Measurements from ENCODE around the gene HSDL2.
"Not testable (repeated sequence)": the region's sequence is repeated elsewhere in the genome, so short reads cannot be mapped to it uniquely, and the experiment has no call there.

HSDL2 gene

GRCh38 chr9:112352209-112352608 is 27.7 kb upstream of the HSDL2 start:
- no peak for DNase-seq
- no peak overlapping the region for H3K27ac Mint-ChIP-seq
- peaks cover 2% of the 10 kb centered on the region for H3K9me3 Mint-ChIP-seq

GRCh38 chr9:112354081-112354743 is 25.7 kb upstream of the HSDL2 start:
- H3K36me3 Mint-ChIP-seq (ENCODE audit: low read depth), result no peaks in the 10 kb centered on the region
- H3K4me1 Mint-ChIP-seq (ENCODE audit: low read depth), result peaks cover 28% of the 10 kb centered on the region
- no peak for DNase-seq
- no peaks in the 10 kb centered on the region for H3K9me3 Mint-ChIP-seq
- H3K27me3 Mint-ChIP-seq, result no peaks in the 10 kb centered on the region
- no peak overlapping the region for H3K4me3 Mint-ChIP-seq
- peak overlapping the region; percentile 84 for H3K27ac Mint-ChIP-seq

More at GRCh38 chr9:112352209-112352608, 27.7 kb upstream of the HSDL2 start:
- peaks cover 41% of the 10 kb centered on the region for H3K4me1 Mint-ChIP-seq (ENCODE audit: low read depth)
- no peak overlapping the region for H3K4me3 Mint-ChIP-seq
- H3K27me3 Mint-ChIP-seq, result peaks cover 2% of the 10 kb centered on the region
- no peaks in the 10 kb centered on the region for H3K36me3 Mint-ChIP-seq (ENCODE audit: low read depth)

DNA sequence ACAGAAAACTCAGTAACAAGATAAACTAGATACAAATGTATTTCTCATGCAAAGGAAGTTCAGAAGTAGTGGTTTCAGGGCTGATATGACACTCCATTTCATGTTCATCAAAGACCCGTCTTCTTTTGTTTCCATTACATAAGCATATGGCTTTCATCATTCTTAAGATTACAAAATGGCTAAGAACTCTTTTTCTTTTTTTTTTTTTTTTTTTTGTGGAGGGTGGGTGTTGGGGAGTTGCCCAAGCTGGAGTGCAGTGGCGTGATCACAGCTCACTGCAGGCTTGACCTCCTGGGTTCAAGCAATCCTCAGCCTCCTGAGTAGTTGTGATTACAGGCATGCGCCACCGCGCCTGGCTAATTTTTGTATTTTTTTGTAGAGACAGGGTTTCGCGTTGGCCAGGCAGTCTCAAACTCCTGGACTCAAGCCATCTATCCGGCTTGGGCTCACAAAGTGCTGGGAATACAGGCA is 24.4 kb upstream of the HSDL2 start:
- peak overlapping the region; percentile 84 for H3K27ac Mint-ChIP-seq
- H3K36me3 Mint-ChIP-seq (ENCODE audit: low read depth), result no peaks in the 10 kb centered on the region
- H3K4me3 Mint-ChIP-seq, result peak overlapping the region; percentile 29
- H3K4me1 Mint-ChIP-seq (ENCODE audit: low read depth), result peaks cover 36% of the 10 kb centered on the region
- DNase-seq, result no peak
- no peaks in the 10 kb centered on the region for H3K9me3 Mint-ChIP-seq
- no peaks in the 10 kb centered on the region for H3K27me3 Mint-ChIP-seq

DNA sequence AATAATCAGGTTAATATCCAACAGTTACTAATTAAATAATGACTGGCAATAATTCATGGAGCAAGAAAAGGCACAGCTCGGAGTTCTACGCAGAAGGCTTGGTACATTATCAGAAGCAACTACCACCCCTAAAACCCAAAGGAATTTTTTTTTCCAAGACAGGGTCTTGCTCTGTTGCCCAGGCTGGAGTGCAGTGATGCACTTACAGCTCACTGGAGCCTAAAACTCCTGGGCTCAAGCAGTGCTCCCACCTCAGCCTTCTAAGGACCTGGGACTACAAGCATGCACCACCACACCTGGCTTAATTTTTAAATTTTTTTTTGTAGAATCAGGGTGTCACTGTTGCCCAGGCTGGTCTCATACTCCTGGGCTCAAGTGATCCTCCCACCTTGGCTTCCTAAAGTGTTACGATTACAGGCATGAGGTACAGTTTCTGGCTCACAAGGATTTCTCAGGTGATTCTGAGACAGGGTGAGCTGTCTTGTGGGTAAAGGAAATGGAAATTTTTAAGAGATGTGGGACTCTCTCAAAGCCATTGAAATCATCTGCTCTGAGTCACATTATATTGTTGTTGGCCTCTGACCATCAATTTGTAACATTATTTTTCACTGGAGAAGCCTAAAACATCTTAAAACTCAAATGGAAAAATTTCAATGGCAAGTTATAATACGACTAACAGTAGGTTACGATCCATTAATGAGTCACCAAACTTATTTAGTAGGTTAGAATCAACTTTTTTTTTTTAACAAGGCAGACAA is 19.7 kb upstream of the HSDL2 start:
- Mint-ChIP-seq H3K27ac (peak overlapping the region; percentile 74), H3K27me3 (peaks cover 10% of the 10 kb centered on the region), H3K36me3 (ENCODE audit: low read depth) (no peaks in the 10 kb centered on the region), H3K4me1 (ENCODE audit: low read depth) (peaks cover 30% of the 10 kb centered on the region), H3K4me3 (no peak overlapping the region), H3K9me3 (no peaks in the 10 kb centered on the region)
- no peak for DNase-seq

DNA sequence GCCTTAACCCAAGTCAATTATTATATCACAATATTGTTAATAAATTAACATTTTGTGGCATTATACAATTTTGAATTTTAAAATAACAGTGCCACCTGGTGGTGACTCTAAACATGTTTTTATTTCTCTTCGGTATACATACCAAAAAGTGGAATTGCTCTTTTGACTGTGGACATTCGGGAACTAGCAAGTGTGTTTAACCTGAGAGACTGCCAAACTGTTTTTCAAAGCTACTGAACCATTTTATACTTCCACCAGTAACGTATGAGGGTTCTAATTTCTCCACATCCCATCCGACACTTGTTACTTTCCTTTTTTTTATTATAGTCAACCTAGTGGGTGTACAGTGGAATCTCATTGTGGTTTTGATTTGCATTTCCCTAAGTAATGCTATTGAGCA is 18.3 kb upstream of the HSDL2 start:
- Mint-ChIP-seq H3K27me3 (peaks cover 12% of the 10 kb centered on the region), H3K4me1 (ENCODE audit: low read depth) (peaks cover 16% of the 10 kb centered on the region), H3K9me3 (peaks cover 5% of the 10 kb centered on the region), H3K4me3 (no peak overlapping the region), H3K27ac (no peak overlapping the region), H3K36me3 (ENCODE audit: low read depth) (no peaks in the 10 kb centered on the region)
- DNase-seq, result no peak

DNA sequence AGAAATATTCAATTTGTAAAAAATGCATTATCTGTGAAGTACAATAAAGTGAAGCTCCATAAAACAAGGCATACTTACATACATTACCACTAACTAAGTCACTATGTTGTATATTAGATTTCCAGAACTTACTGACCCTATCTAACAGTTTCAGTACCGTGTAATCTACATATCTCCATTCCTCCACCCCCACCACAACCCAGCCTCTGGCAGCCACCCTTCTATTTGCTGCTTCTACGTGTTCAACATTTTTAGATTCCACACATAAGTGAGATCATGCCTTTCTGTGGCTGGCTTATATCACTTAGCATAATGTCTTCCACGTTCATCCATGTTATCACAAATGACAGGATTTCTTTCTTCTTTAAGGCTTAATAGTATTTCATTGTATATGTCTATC is 15.1 kb upstream of the HSDL2 start:
- Mint-ChIP-seq H3K27ac (no peak overlapping the region), H3K4me3 (no peak overlapping the region), H3K4me1 (ENCODE audit: low read depth) (peaks cover 15% of the 10 kb centered on the region), H3K36me3 (ENCODE audit: low read depth) (no peaks in the 10 kb centered on the region), H3K27me3 (peaks cover 12% of the 10 kb centered on the region), H3K9me3 (peaks cover 16% of the 10 kb centered on the region)
- no peak for DNase-seq

DNA sequence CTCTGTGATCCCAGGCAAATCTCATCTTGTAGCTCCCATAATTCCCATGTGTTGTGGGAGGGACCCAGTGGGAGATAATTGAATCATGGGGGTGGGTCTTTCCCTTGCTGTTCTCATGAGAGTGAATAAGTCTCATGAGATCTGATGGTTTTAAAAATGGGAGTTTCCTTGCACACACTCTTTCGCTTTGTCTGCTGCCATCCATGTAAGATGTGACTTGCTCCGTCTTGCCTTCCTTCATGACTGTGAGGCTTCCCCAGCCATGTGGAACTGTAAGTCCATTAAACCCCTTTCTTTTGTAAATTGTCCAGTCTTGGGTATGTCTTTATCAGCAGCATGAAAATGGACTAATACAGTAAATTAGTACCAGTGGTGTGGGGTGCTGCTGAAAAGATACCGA is 14.7 kb upstream of the HSDL2 start:
- DNase-seq; H3K36me3 Mint-ChIP-seq (ENCODE audit: low read depth); H3K27ac Mint-ChIP-seq; H3K4me3 Mint-ChIP-seq: not testable (repeated sequence)
- Mint-ChIP-seq H3K9me3 (peaks cover 19% of the 10 kb centered on the region), H3K4me1 (ENCODE audit: low read depth) (peaks cover 10% of the 10 kb centered on the region), H3K27me3 (peaks cover 12% of the 10 kb centered on the region)

DNA sequence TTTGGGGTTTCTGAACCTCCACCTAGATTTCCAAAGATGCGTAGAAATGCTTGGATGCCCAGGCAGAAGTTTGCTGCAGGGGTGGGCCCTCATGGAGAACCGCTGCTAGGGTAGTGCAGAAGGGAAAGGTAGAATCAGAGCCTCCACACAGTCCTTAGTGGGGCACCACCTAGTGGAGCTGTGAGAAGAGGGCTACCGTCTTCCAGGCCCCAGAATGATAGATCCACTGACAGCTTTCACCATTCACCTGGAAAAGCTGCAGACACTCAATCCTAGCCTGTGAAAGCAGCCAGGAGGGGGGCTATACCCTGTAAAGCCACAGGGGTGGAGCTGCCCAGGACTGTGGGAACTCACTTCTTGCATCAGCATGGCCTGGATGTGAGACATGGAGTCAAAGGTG is 13.3 kb upstream of the HSDL2 start:
- H3K4me1 Mint-ChIP-seq (ENCODE audit: low read depth), result peaks cover 5% of the 10 kb centered on the region
- H3K36me3 Mint-ChIP-seq (ENCODE audit: low read depth), result no peaks in the 10 kb centered on the region
- peaks cover 12% of the 10 kb centered on the region for H3K27me3 Mint-ChIP-seq
- H3K4me3 Mint-ChIP-seq, result no peak overlapping the region
- H3K9me3 Mint-ChIP-seq, result peaks cover 19% of the 10 kb centered on the region
- no peak for DNase-seq
- no peak overlapping the region for H3K27ac Mint-ChIP-seq

DNA sequence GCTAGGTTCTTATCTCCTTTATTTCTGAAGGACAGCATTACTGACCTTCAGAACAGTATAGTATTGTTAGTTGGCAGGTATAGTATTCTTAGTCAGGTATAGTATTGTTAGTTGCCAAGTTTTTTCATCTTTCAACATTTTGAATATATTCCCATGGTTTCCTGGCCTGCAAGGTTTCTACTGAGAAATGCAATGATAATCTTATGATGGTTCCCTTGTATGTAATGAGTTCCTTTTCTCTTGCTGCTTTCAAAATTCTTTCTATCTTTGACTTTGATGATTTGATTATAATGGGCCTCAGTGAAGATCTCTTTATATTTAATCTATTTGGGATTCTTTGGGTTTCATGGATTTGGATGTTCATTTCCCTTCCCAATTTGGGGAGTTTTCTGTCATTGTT is 12.4 kb upstream of the HSDL2 start:
- Mint-ChIP-seq H3K4me3 (no peak overlapping the region), H3K4me1 (ENCODE audit: low read depth) (peaks cover 2% of the 10 kb centered on the region), H3K9me3 (peaks cover 19% of the 10 kb centered on the region), H3K36me3 (ENCODE audit: low read depth) (no peaks in the 10 kb centered on the region), H3K27ac (no peak overlapping the region), H3K27me3 (peaks cover 12% of the 10 kb centered on the region)
- no peak for DNase-seq

GRCh38 chr9:112369817-112370216 is 10.1 kb upstream of the HSDL2 start:
- Mint-ChIP-seq H3K27me3 (peaks cover 6% of the 10 kb centered on the region), H3K4me3 (no peak overlapping the region), H3K9me3 (peaks cover 19% of the 10 kb centered on the region), H3K4me1 (ENCODE audit: low read depth) (peaks cover 2% of the 10 kb centered on the region), H3K27ac (no peak overlapping the region), H3K36me3 (ENCODE audit: low read depth) (no peaks in the 10 kb centered on the region)
- no peak for DNase-seq

DNA sequence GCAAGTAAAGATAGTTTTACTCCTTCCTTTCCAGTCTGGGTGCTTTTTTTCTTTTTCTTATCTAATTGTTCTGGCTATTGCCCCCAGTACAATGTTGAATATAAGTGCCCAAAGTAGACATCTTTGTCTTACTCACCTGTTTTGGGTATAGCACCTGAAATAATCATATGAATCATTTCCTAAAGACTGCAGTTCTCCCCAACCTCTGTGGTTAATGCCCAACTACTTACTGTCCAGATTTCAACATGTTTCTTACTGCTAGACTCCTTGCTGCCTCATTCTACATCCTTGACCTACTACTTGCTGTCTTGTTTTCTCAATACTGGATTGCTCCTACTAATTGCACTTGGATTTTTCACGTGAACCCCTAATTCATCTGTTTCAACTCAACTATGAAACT is 8.8 kb upstream of the HSDL2 start:
- Mint-ChIP-seq H3K4me3 (no peak overlapping the region), H3K27ac (no peak overlapping the region), H3K9me3 (peaks cover 14% of the 10 kb centered on the region), H3K27me3 (no peaks in the 10 kb centered on the region), H3K36me3 (ENCODE audit: low read depth) (no peaks in the 10 kb centered on the region), H3K4me1 (ENCODE audit: low read depth) (peaks cover 2% of the 10 kb centered on the region)
- DNase-seq, result no peak

DNA sequence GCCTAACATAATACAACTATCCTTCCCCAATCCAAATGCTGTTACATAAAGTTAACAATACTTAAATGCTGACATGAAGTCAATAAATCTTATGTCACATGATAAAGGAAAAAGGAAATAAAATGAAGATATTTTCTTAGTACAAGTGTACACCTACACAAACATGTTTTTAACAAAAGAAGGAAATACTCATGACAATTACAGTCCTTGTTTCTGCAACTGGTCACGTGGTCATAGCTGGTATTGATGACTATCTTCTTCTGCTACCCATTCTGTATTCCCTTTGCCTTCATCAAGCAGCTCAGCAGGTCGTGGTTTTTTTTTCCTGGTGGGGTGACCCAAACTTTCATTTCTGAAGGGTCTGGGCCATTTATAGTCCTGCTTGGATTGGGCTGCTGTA is 6.2 kb upstream of the HSDL2 start:
- peaks cover 23% of the 10 kb centered on the region for H3K4me1 Mint-ChIP-seq (ENCODE audit: low read depth)
- H3K36me3 Mint-ChIP-seq (ENCODE audit: low read depth); H3K4me3 Mint-ChIP-seq; H3K27ac Mint-ChIP-seq; H3K27me3 Mint-ChIP-seq; DNase-seq; H3K9me3 Mint-ChIP-seq: not testable (repeated sequence)

GRCh38 chr9:112374232-112374631 is 5.7 kb upstream of the HSDL2 start:
- not testable (repeated sequence) for H3K36me3 Mint-ChIP-seq (ENCODE audit: low read depth); DNase-seq

GRCh38 chr9:112375361-112375760 is 4.5 kb upstream of the HSDL2 start:
- Mint-ChIP-seq H3K4me3 (no peak overlapping the region), H3K9me3 (no peaks in the 10 kb centered on the region), H3K27ac (no peak overlapping the region), H3K36me3 (ENCODE audit: low read depth) (peaks cover 6% of the 10 kb centered on the region), H3K27me3 (no peaks in the 10 kb centered on the region), H3K4me1 (ENCODE audit: low read depth) (peaks cover 27% of the 10 kb centered on the region)
- no peak for DNase-seq

More at GRCh38 chr9:112374232-112374631, 5.7 kb upstream of the HSDL2 start:
- not testable (repeated sequence) for H3K27me3 Mint-ChIP-seq, H3K4me3 Mint-ChIP-seq, H3K27ac Mint-ChIP-seq, H3K9me3 Mint-ChIP-seq
- peaks cover 27% of the 10 kb centered on the region for H3K4me1 Mint-ChIP-seq (ENCODE audit: low read depth)

DNA sequence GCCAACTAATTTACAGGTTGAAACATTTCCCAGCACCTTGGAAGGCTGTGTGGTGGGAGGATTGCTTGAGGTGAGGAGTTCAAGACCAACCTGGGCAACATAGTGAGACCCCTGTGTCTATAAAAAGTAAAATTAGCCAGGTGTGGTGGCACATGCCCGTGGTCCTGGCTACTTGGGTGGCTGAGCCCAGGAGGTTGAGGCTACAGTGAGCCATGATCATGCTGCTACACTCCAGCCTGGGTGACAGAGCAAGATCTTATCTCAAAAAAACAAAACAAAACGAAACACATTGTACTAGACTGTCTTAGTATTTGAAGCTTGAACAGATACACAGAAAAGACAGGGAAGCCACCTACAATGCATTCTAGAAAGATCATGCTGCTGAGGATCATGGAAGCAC is 2.8 kb upstream of the HSDL2 start:
- DNase-seq, result no peak
- H3K36me3 Mint-ChIP-seq (ENCODE audit: low read depth), result peaks cover 11% of the 10 kb centered on the region
- no peak overlapping the region for H3K4me3 Mint-ChIP-seq
- H3K27ac Mint-ChIP-seq, result no peak overlapping the region
- H3K9me3 Mint-ChIP-seq, result no peaks in the 10 kb centered on the region
- no peaks in the 10 kb centered on the region for H3K27me3 Mint-ChIP-seq
- H3K4me1 Mint-ChIP-seq (ENCODE audit: low read depth), result peaks cover 41% of the 10 kb centered on the region

Data from activated T-cell treated with anti-CD3 and anti-CD28 coated beads, Interleukin-2, amount 50 U/mL, for 24 hours (primary cell).